HG03108 (cell line): ENCODE data around the gene CX3CL1.

Source experiments
- ATAC-seq: cut with Tn5 transposase; IDR thresholded peaks from one replicate; pipeline ENCODE4 v1.9.1; 2021; ENCODE audit warnings: moderate library complexity; ENCODE audit not compliant: unreplicated experiment

CX3CL1 gene

GRCh38 chr16:57432989-57433388 lies 60.7 kb downstream of the CX3CL1 start:
- ATAC-seq = no peak

GRCh38 chr16:57434003-57434402 lies 61.7 kb downstream of the CX3CL1 start:
- ATAC-seq = no peak
